Measurements from ENCODE around the gene CACNG1. TPM values are rescaled to one million over a fixed set of nuclear protein-coding genes. Genes with fewer than 3 reads are reported as not detected.

Gene CACNG1, protein sequence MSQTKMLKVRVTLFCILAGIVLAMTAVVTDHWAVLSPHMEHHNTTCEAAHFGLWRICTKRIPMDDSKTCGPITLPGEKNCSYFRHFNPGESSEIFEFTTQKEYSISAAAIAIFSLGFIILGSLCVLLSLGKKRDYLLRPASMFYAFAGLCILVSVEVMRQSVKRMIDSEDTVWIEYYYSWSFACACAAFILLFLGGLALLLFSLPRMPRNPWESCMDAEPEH
- not detected for total RNA-seq

DNA sequence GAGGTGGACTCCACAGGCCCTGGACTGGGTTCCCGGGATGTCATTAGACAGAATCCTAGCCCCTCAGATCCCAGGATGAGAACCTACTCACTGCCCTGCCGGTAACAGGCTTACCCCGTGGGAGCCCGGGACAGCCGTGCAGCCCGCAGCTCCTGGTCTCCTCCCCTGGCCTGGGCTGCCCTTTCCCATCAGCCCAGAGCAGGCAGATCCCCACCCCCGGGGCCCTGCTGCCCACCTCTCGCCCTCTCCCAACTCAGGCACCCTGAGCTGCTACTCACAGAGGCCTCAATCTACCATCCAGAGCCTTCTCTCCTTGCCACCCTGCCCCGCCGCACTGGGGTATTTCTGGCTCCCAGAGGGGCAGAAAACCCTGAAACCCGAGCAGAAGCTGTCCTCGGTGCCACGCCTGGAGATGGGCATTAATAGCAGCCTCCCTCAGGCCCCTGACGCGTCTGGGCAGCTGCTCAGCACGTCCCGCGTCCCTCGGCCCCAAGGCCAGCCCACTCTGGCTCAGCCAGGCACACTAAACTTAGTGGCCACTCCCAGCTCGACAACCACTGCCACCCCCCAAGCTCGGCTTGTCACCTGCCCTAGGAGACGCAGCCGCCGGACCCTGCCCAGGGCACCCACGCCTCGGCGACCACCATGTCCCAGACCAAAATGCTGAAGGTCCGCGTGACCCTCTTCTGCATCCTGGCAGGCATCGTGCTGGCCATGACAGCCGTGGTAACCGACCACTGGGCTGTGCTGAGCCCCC, at the start of gene CACNG1:
Gene CACNG1, plus strand, starts transcription at position 539 of the 757 bp plus-strand sequence. Its CDS starts 107 bp downstream, at position 646.
- H3K27ac ChIP-seq = no peak within 1 kb of the TSS
- H3K4me1 ChIP-seq = no peaks in the 10 kb centered on the region
- DNase-seq (ENCODE audit: low spot score in 2 of 2) = no peak
- intact Hi-C loops (cut with DNase I; ENCODE audit: low total_unique reads) = no loop called here
- no peak within 1 kb of the TSS for H3K4me3 ChIP-seq
- no peaks in the 10 kb centered on the region for H3K36me3 ChIP-seq
- TF ChIP-seq POLR2A (IDR thresholded peaks at IDR 0.05) (no peak), POLR2AphosphoS5 (IDR thresholded peaks at IDR 0.05) (no peak)
- TF ChIP-seq, protein P1, sequence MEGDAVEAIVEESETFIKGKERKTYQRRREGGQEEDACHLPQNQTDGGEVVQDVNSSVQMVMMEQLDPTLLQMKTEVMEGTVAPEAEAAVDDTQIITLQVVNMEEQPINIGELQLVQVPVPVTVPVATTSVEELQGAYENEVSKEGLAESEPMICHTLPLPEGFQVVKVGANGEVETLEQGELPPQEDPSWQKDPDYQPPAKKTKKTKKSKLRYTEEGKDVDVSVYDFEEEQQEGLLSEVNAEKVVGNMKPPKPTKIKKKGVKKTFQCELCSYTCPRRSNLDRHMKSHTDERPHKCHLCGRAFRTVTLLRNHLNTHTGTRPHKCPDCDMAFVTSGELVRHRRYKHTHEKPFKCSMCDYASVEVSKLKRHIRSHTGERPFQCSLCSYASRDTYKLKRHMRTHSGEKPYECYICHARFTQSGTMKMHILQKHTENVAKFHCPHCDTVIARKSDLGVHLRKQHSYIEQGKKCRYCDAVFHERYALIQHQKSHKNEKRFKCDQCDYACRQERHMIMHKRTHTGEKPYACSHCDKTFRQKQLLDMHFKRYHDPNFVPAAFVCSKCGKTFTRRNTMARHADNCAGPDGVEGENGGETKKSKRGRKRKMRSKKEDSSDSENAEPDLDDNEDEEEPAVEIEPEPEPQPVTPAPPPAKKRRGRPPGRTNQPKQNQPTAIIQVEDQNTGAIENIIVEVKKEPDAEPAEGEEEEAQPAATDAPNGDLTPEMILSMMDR (IDR thresholded peaks at IDR 0.05) = no peak
- peaks cover 7 to 19% of the 10 kb centered on the region in 2 donors for H3K9me3 ChIP-seq
- H3K27me3 ChIP-seq = no peaks in the 10 kb centered on the region

DNA sequence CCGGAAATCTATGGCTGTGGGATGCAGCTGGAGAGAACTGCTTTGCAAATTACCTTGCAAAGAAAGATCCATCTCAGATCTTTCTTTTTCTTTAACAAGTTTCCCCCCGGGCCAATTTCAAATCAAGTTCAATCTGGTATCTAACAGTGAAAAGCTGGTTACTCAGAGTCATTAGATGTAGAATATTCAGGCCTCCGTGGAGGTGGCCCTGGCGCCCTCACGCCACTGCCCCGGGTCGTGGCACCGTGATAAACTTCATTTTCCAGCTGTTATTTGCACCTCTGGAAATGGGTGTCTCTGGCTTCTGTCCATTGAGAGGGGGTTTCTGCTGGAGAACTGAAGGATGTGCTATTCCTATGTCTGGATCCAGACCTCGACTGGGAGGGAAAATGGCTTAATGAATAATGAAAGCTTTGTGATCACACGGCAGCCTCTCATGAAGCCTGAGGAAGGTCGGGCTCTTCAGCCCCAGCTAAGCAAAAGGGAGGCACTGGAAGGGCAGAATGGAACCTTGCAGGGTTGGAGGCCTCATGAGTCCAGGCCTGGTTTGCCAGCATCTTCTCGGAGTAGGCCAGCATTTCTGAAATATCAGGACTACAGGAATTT, 49.3 kb upstream of the CACNG1 start:
- H3K4me3 ChIP-seq = no peak overlapping the region
- intact Hi-C loops (cut with DNase I; ENCODE audit: low total_unique reads) = no loop called here
- H3K27ac ChIP-seq = no peak overlapping the region
- H3K4me1 ChIP-seq = no peaks in the 10 kb centered on the region
- H3K27me3 ChIP-seq = no peaks in the 10 kb centered on the region
- no peak for TF ChIP-seq POLR2AphosphoS5 (IDR thresholded peaks at IDR 0.05)
- TF ChIP-seq, protein P1 (IDR thresholded peaks at IDR 0.05) = no peak
- TF ChIP-seq POLR2A (IDR thresholded peaks at IDR 0.05) = no peak
- no peaks in the 10 kb centered on the region for H3K9me3 ChIP-seq
- H3K36me3 ChIP-seq = no peaks in the 10 kb centered on the region
- DNase-seq (ENCODE audit: low spot score in 2 of 2) = no peak

DNA sequence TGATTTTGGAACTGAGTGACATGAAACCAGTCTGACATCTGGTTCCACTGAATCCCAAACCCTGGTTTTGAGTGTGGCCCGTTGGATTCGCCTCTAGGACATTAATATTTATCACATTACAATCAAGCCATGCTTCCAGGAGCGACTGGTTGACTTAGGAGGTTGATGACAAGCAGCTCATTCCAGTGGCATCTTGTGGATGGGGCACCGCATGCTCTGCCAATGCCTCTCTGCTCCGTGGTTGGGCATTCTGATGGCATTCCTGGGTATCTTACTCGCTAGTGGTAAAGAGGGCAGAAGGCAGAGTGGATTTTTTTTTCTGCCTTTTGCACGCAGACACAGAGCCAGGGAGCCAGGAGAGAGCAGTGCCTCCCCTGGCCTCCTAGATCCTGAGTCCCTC, 48.4 kb upstream of the CACNG1 start:
- TF ChIP-seq POLR2A (IDR thresholded peaks at IDR 0.05) (no peak), POLR2AphosphoS5 (IDR thresholded peaks at IDR 0.05) (no peak)
- TF ChIP-seq, protein P1 (IDR thresholded peaks at IDR 0.05) = no peak
- Histone ChIP-seq H3K27ac (no peak overlapping the region), H3K4me1 (no peaks in the 10 kb centered on the region), H3K27me3 (no peaks in the 10 kb centered on the region), H3K36me3 (no peaks in the 10 kb centered on the region), H3K4me3 (no peak overlapping the region), H3K9me3 (no peaks in the 10 kb centered on the region)
- intact Hi-C loops (cut with DNase I; ENCODE audit: low total_unique reads) = no loop called here
- no peak for DNase-seq (ENCODE audit: low spot score in 2 of 2)

DNA sequence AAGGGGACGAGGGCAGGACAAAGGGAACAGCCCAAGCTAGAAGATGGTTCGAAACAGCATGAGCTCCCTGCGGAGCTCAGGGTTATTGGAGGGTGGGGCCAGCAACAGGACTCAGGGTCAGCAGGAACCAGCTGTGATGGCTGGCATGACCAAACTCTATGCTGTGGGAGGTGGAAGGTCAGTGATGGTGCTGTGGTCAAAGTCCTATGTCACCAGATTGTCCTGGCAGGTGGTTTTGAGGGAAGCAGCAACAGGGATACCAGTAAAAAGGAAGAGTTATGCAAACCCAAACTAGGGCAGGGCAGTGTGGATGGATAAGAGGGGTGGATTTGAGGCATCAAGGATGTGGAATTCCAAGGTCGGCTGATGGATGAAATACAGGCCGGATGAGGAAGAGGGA, 47.4 kb upstream of the CACNG1 start:
- DNase-seq (ENCODE audit: low spot score in 2 of 2) = no peak
- intact Hi-C loops (cut with DNase I; ENCODE audit: low total_unique reads) = no loop called here
- H3K36me3 ChIP-seq = no peaks in the 10 kb centered on the region
- no peaks in the 10 kb centered on the region for H3K9me3 ChIP-seq
- no peak overlapping the region for H3K4me3 ChIP-seq
- no peak overlapping the region for H3K27ac ChIP-seq
- H3K4me1 ChIP-seq = no peaks in the 10 kb centered on the region
- no peaks in the 10 kb centered on the region for H3K27me3 ChIP-seq
- TF ChIP-seq POLR2A (IDR thresholded peaks at IDR 0.05) (no peak), POLR2AphosphoS5 (IDR thresholded peaks at IDR 0.05) (no peak)
- TF ChIP-seq, protein P1 (IDR thresholded peaks at IDR 0.05) = no peak

DNA sequence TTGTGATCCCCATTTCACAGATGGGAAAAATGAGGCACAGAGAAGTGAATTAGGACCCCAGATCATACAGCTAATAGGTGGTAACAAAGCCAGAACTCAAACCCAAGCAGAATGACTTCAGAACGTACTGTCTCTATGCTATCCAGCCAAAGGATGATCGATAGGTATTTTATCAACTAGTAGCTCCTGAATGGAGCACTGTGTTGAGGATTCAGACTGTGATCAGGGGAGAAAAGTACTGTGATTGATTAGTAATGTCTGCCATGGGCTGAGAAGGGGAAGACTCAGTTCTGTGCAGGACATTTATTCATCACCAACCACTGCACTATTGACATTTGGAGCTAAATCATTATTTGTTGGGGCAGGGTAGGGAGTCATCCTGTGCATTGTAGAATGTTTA, 41.1 kb upstream of the CACNG1 start:
- Histone ChIP-seq H3K27me3 (no peaks in the 10 kb centered on the region), H3K36me3 (no peaks in the 10 kb centered on the region), H3K27ac (no peak overlapping the region), H3K4me1 (no peaks in the 10 kb centered on the region), H3K9me3 (no peaks in the 10 kb centered on the region), H3K4me3 (no peak overlapping the region)
- TF ChIP-seq POLR2A (IDR thresholded peaks at IDR 0.05) (no peak), POLR2AphosphoS5 (IDR thresholded peaks at IDR 0.05) (no peak)
- TF ChIP-seq, protein P1 (IDR thresholded peaks at IDR 0.05) = no peak
- no peak for DNase-seq (ENCODE audit: low spot score in 2 of 2)
- intact Hi-C loops (cut with DNase I; ENCODE audit: low total_unique reads) = no loop called here
